GM12878 (cell line): ENCODE results near the gene NFAM1. TPM values are rescaled to one million over a fixed set of nuclear protein-coding genes. Genes with fewer than 3 reads are reported as not detected.

Experiments
- ATAC-seq: fragments of 200-7000 bp; cut with Tn5 transposase; 3 replicates; pipeline ENCODE4 v1.9.1; 2020; ENCODE audit warnings: mild to moderate bottlenecking, moderate library complexity
- BruUV-seq: library from RNA; stranded (reverse); fragments of 400-500 nt; replicated peaks from 2 replicates; lab custom pipeline; 2021; lab: Mats Ljungman, UMichigan
- CTCF ChIA-PET: fragments of 300-600 bp; sonication (Branson Sonifier 250); formaldehyde crosslinking; extraction: SDS; loops from one replicate; lab custom pipeline; 2021; ENCODE audit warnings: inconsistent platforms; lab: Yijun Ruan, JAX
- POLR2A ChIA-PET: fragments of 350-600 bp; formaldehyde crosslinking; extraction: SDS; loops from one replicate; lab custom pipeline; 2021; ENCODE audit warnings: inconsistent platforms; lab: Charles Lee
- RAD21 ChIA-PET: fragments of 300-600 bp; sonication (Branson Sonifier 250); formaldehyde crosslinking; loops from one replicate; lab custom pipeline; 2023; ENCODE audit warnings: antibody characterized with exemption; ENCODE audit not compliant: unreplicated experiment; lab: Charles Lee
- SMC1A ChIA-PET: fragments of 300-600 bp; sonication (Branson Sonifier 250); formaldehyde crosslinking; loops from one replicate; lab custom pipeline; 2023; ENCODE audit not compliant: unreplicated experiment, uncharacterized antibody; lab: Charles Lee
- DNase-seq: peaks from one replicate; pipeline ENCODE4 v3.0.0-alpha.2; 2011; ENCODE audit warnings: low read depth, low spot score
- FAIRE-seq: peaks from 3 replicates; lab custom pipeline; 2011; peaks lifted over from hg19 to GRCh38; lab: Jason Lieb, UNC
- H2AFZ ChIP-seq: 2 replicates; pipeline ENCODE4 v1.6.0; 2011; ENCODE audit warnings: low read depth, low read length, control low read depth; ENCODE audit not compliant: control insufficient read depth
- H3K27ac ChIP-seq: 2 replicates; pipeline ENCODE4 v1.5.1; 2011; ENCODE audit warnings: control low read depth; ENCODE audit not compliant: control insufficient read depth, insufficient read depth
- H3K27me3 ChIP-seq, 2 experiments: replicated peaks in 1 of 2; 2 replicates each; pipeline versions ENCODE4 v1.6.0 to v1.6.1; 2011; ENCODE audit warnings: low read length in 1 of 2; ENCODE audit not compliant: control insufficient read depth in 2 of 2, insufficient read depth in 2 of 2
- H3K36me3 ChIP-seq, 2 experiments: 2 replicates each; pipeline ENCODE4 v1.5.1; 2011; ENCODE audit warnings: low read length in 1 of 2; ENCODE audit not compliant: control insufficient read depth in 2 of 2, insufficient read depth in 2 of 2
- H3K4me1 ChIP-seq: 2 replicates; pipeline ENCODE4 v1.6.1; 2011; ENCODE audit warnings: mild to moderate bottlenecking, low read length, moderate library complexity, mixed read lengths; ENCODE audit not compliant: control insufficient read depth, insufficient read depth
- H3K4me2 ChIP-seq: 2 replicates; pipeline ENCODE4 v1.6.0; 2011; ENCODE audit warnings: control low read depth; ENCODE audit not compliant: control insufficient read depth, insufficient read depth
- H3K4me3 ChIP-seq: fragments of 200-600 bp; sonication (generic); 2 replicates; pipeline ENCODE4 v1.5.1; 2016
- H3K79me2 ChIP-seq: 2 replicates; pipeline ENCODE4 v1.6.0; 2011; ENCODE audit warnings: low read length; ENCODE audit not compliant: control insufficient read depth, insufficient read depth
- H3K9ac ChIP-seq: 2 replicates; pipeline ENCODE4 v1.8.0; 2011; ENCODE audit warnings: low read length, control low read depth, mixed read lengths; ENCODE audit not compliant: control insufficient read depth, insufficient read depth
- H3K9me3 ChIP-seq: replicated peaks from 3 replicates; pipeline ENCODE4 v1.5.1; 2011; ENCODE audit warnings: mild to moderate bottlenecking, low read length; ENCODE audit not compliant: control insufficient read depth, insufficient read depth
- H4K20me1 ChIP-seq: 2 replicates; pipeline ENCODE4 v1.6.0; 2011; ENCODE audit not compliant: control insufficient read depth, insufficient read depth
- CBX5 ChIP-seq: sonication (generic); IDR thresholded peaks from 2 replicates; pipeline ENCODE4 v1.6.1; 2016; ENCODE audit warnings: low read depth, moderate library complexity, mild to moderate bottlenecking, inconsistent platforms
- CHD1 ChIP-seq: IDR thresholded peaks from 2 replicates; pipeline ENCODE4 v1.6.1; 2012; ENCODE audit warnings: low read depth, low read length, improper control_type of control experiment
- HCFC1 ChIP-seq: fragments of 150-350 bp; IDR thresholded peaks from 2 replicates; pipeline ENCODE4 v1.6.1; 2014; ENCODE audit warnings: low read length
- KAT2A ChIP-seq: conservative IDR thresholded peaks from 2 replicates; pipeline ENCODE4 v1.6.1; 2011; ENCODE audit warnings: low read depth, low read length; ENCODE audit not compliant: control insufficient read depth
- NBN ChIP-seq: fragments of 450-650 bp; IDR thresholded peaks from 2 replicates; pipeline ENCODE4 v1.6.1; 2016
- NFXL1 ChIP-seq: fragments of 450-650 bp; IDR thresholded peaks from 2 replicates; pipeline ENCODE4 v1.6.1; 2017; ENCODE audit warnings: antibody characterized with exemption, mild to moderate bottlenecking, borderline replicate concordance
- NFYA ChIP-seq: IDR thresholded peaks from 2 replicates; pipeline ENCODE4 v1.6.1; 2011; ENCODE audit warnings: low read depth, mild to moderate bottlenecking, low read length, improper control_type of control experiment, borderline replicate concordance
- PML ChIP-seq: IDR thresholded peaks from 2 replicates; pipeline ENCODE4 v1.6.1; 2012; ENCODE audit warnings: low read length, inconsistent platforms
- SIX5 ChIP-seq: IDR thresholded peaks from 2 replicates; pipeline ENCODE4 v1.6.1; 2011; ENCODE audit warnings: mild to moderate bottlenecking, low read depth, low read length, moderate library complexity; ENCODE audit not compliant: severe bottlenecking
- STAT1 ChIP-seq: fragments of 450-650 bp; conservative IDR thresholded peaks from 2 replicates; pipeline ENCODE4 v1.6.1; 2014; ENCODE audit warnings: antibody characterized with exemption, mild to moderate bottlenecking
- STAT3 ChIP-seq: IDR thresholded peaks from 2 replicates; pipeline ENCODE4 v1.6.1; 2011; ENCODE audit warnings: low read depth, low read length, improper control_type of control experiment
- TCF7 ChIP-seq: IDR thresholded peaks from 2 replicates; pipeline ENCODE4 v1.6.1; 2014; ENCODE audit warnings: antibody characterized with exemption, borderline replicate concordance
- YBX1 ChIP-seq: fragments of 450-650 bp; IDR thresholded peaks from 2 replicates; pipeline ENCODE4 v1.6.1; 2016; ENCODE audit warnings: antibody characterized with exemption
- ZNF24 ChIP-seq: fragments of 450-650 bp; IDR thresholded peaks from 2 replicates; pipeline ENCODE4 v1.6.1; 2017; ENCODE audit warnings: antibody characterized with exemption, mild to moderate bottlenecking
- WGBS: methylation state at CpG from one replicate; pipeline ENCODE4 v1.1.6; 2016; ENCODE audit warnings: low lambda C conversion rate; ENCODE audit not compliant: insufficient replicate concordance, insufficient coverage; ENCODE audit errors: missing lambda C conversion rate; 5-methylcytosine and 5-hydroxymethylcytosine counted together
- in situ Hi-C: fragments of 300-500 bp; cut with MboI; formaldehyde crosslinking; loops from 9 replicates; pipeline ENCODE4 v1.14.3; 2018; ENCODE audit warnings: mixed read lengths
- intact Hi-C: fragments of 100-400 bp; cut with micrococcal nuclease; formaldehyde crosslinking; loops from one replicate; pipeline ENCODE4 v1.14.2; 2022; ENCODE audit not compliant: unreplicated experiment
- polyA plus RNA-seq, 11 experiments: library from polyadenylated mRNA; depleted of rRNA in 4 of 11; unstranded in 6 of 11; stranded (reverse) in 5 of 11; fragments of >200 nt; fragmentation: Nextera tagmentation in 4 of 11; fragmentation: Illumina TruSeq in 1 of 11; extraction: Ambion mirVana in 4 of 11; extraction: Trizol in 1 of 11; gene quantifications; 1 replicate in 1 of 11; 2 replicates in 10 of 11; pipeline versions ENCODE4 v1.2.1 to v1.2.3, GENCODE V29; 2011 to 2016; ENCODE audit warnings: inconsistent platforms in 2 of 11, missing spikeins in 2 of 11, low read depth in 1 of 11
- total RNA-seq, 4 experiments: library from RNA; depleted of rRNA in 3 of 4; stranded (reverse); fragments of >200 nt in 3 of 4; fragmentation: Illumina TruSeq in 1 of 4; extraction: Trizol in 1 of 4; gene quantifications; 2 replicates each; pipeline versions ENCODE4 v1.2.1 to v1.2.3, GENCODE V29; 2013 to 2021
- TF ChIP-seq, protein P1 (sequence below): fragments of 450-650 bp; IDR thresholded peaks from 2 replicates; pipeline ENCODE4 v1.6.1; 2016; ENCODE audit warnings: mild to moderate bottlenecking
- TF ChIP-seq, protein P2 (sequence below): fragments of 450-650 bp; conservative IDR thresholded peaks from 2 replicates; pipeline ENCODE4 v1.6.1; 2017; ENCODE audit warnings: mild to moderate bottlenecking, moderate library complexity

NFAM1 gene
- total and polyA plus RNA-seq, 10 of the 15 experiments (the other 5 are each of a cell fraction or from before 2014, with no cell fraction given): 0.13 to 1.3 (median 0.24) TPM; not detected in 3

DNA sequence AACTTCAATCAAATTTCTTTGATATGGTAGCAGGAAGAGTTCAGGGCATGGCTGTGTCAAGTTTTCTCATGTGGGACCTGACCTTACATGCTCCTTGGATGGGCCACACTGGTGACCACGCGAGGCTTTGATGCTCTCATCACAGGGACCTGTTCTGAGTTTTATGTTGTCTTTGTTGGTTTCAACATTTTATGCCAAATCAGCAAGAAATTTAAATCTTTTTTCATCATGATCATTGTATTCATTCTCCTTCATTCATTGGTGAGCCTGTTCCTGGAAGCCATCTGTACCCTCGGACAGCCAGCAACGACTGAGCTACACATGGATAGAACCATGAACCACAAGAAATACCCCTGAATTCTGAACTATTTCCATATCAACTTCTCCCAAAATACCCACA lies 10.5 kb upstream of the NFAM1 start (continued):
- no peak for TF ChIP-seq CBX5
- no peak for TF ChIP-seq CHD1

DNA sequence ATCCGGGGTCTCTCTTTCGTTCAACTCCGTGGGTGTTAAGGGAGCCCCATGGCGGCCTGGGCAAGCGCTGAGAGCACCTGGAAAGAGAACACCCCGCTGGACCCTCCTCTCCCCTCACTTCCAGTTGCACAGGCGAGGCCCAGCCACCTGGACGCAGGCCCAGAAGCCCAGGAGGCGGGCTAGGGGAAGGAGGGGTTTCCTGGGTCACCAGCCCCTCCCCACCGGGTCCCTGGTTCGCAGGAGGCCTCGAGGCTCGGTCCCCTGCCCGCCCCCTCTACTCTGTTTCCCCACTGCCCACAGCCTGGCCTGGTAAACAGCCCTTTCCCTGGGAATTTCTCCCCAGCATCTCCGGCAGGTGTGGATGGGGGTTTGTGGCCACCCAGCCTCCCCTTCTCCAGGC lies 8.5 kb upstream of the NFAM1 start:
- ATAC-seq (no peak), FAIRE-seq (no peak), DNase-seq (no peak)
- H3K27me3 ChIP-seq: no peaks in the 10 kb centered on the region
- SMC1A ChIA-PET: interaction anchor here (0.7 to 7.1 kb wide), 7 partner anchors 16 to 266 kb away, joined by 3 to 132 read pairs (median 3); no protein-coding TSS in a partner anchor
- TF ChIP-seq HCFC1: no peak
- TF ChIP-seq ZNF24: no peak
- TF ChIP-seq NBN: no peak
- TF ChIP-seq NFXL1: no peak
- TF ChIP-seq CHD1: no peak
- TF ChIP-seq NFYA: no peak
- TF ChIP-seq YBX1: no peak
- no peak for TF ChIP-seq KAT2A
- TF ChIP-seq, protein P1, sequence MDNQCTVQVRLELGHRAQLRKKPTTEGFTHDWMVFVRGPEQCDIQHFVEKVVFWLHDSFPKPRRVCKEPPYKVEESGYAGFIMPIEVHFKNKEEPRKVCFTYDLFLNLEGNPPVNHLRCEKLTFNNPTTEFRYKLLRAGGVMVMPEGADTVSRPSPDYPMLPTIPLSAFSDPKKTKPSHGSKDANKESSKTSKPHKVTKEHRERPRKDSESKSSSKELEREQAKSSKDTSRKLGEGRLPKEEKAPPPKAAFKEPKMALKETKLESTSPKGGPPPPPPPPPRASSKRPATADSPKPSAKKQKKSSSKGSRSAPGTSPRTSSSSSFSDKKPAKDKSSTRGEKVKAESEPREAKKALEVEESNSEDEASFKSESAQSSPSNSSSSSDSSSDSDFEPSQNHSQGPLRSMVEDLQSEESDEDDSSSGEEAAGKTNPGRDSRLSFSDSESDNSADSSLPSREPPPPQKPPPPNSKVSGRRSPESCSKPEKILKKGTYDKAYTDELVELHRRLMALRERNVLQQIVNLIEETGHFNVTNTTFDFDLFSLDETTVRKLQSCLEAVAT: no peak
- no peak for TF ChIP-seq STAT3
- no peak for TF ChIP-seq SIX5
- no peak for TF ChIP-seq PML
- TF ChIP-seq TCF7: no peak
- TF ChIP-seq, protein P2, sequence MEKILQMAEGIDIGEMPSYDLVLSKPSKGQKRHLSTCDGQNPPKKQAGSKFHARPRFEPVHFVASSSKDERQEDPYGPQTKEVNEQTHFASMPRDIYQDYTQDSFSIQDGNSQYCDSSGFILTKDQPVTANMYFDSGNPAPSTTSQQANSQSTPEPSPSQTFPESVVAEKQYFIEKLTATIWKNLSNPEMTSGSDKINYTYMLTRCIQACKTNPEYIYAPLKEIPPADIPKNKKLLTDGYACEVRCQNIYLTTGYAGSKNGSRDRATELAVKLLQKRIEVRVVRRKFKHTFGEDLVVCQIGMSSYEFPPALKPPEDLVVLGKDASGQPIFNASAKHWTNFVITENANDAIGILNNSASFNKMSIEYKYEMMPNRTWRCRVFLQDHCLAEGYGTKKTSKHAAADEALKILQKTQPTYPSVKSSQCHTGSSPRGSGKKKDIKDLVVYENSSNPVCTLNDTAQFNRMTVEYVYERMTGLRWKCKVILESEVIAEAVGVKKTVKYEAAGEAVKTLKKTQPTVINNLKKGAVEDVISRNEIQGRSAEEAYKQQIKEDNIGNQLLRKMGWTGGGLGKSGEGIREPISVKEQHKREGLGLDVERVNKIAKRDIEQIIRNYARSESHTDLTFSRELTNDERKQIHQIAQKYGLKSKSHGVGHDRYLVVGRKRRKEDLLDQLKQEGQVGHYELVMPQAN: no peak
- no peak for TF ChIP-seq STAT1
- CTCF ChIA-PET: interaction anchor here (0.5 to 11.9 kb wide), 4 partner anchors 18 to 501 kb away, joined by 3 to 133 read pairs (median 52); no protein-coding TSS in a partner anchor
- peak overlapping the region; percentile 94 for H3K27ac ChIP-seq
- peaks cover 0 to 2% of the 10 kb centered on the region in 2 experiments; a peak in 2 of 4 replicates for H3K36me3 ChIP-seq
- H3K4me3 ChIP-seq: peak overlapping the region; percentile 71
- POLR2A ChIA-PET: interaction anchor here (1.0 to 3.2 kb wide), 6 partner anchors 12 to 660 kb away, joined by 3 to 18 read pairs (median 6); partner anchors contain the start of genes NDUFA6 and SMDT1
- no peaks in the 10 kb centered on the region for H4K20me1 ChIP-seq
- RAD21 ChIA-PET: interaction anchor here (0.6 to 12.1 kb wide), 5 partner anchors 17 to 472 kb away, joined by 3 to 97 read pairs (median 5); no protein-coding TSS in a partner anchor
- H3K4me2 ChIP-seq: peak overlapping the region; percentile 94
- peak overlapping the region; percentile 79 for H3K9ac ChIP-seq
- peaks cover 37% of the 10 kb centered on the region for H3K79me2 ChIP-seq
- WGBS: 43% methylated on average over 15 of the region's 15 CpGs
- in situ Hi-C loops (no loop called here), intact Hi-C loops (no loop called here)
- peaks cover 37% of the 10 kb centered on the region for H3K4me1 ChIP-seq
- TSS peak; percentile 46 for BruUV-seq
- H3K9me3 ChIP-seq: no peaks in the 10 kb centered on the region
- H2AFZ ChIP-seq: no peak overlapping the region; the same call in 1 of the 2 replicates
